ENCODE measurements around the gene CLCN3.
"Not testable (repeated sequence)": the region's sequence is repeated elsewhere in the genome, so short reads cannot be mapped to it uniquely, and the experiment has no call there.

CLCN3 gene

GRCh38 chr4:169707958-169708643 is 87.7 kb downstream of the CLCN3 start:
- DNase-seq (ENCODE audit: low spot score), result no peak

DNA sequence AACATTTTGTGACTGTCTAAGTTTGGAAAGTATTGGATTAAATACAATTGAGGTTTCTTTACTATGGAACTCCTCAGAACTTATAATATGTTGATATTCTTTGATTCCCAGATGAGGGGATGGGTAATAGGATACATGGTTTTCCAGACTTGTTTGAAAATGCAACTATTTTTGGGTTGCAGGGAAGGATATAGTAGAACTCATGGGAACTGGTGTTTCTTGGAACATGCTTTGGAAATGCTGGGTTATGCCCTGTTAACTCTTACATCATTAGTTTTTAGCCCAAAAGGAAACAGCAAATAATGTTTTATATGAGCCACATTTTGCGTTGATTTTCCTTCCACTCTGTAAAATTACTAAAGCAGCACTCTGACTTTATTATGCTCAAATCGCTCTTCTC is 95.4 kb downstream of the CLCN3 start:
- no peak for DNase-seq (ENCODE audit: low spot score)

GRCh38 chr4:169716677-169717076 is 96.3 kb downstream of the CLCN3 start:
- peak; percentile 10 for DNase-seq (ENCODE audit: low spot score)

GRCh38 chr4:169720529-169720928 is 100.2 kb downstream of the CLCN3 start:
- no peak for DNase-seq (ENCODE audit: low spot score)

DNA sequence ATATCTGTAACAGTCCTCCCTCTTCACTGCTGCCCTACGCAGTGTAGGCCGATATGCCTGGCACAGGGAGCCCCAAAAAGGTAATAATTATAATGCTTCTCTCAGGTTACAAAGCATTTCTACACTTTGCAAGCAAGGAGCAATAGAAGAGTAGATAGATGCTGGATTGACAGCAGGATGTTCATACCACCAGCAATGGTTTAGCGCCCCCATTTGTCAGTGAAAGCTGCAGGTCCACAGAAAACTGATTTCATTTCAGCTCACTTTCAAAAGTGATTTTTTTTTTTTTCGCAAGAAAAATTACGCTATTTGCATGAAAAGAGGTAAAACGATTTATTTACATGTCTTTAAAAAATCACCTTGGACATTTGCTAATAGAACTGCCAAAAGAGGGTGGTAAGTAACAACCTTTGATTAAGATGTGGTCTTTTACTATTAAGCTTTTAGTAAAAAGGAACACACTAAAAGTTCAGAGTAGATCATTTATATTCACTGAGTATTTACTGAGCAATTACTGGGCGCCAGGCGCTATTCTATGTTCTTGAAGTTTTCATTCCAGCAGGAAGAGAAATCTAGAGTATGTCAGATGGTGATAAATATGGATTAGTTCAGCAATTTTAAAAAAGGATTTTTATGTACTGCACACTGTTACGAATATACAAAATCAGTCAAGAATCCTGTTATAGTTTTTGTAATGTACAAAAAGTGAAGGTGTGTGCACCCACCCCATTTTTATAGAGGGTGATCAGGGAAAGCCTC is 103.0 kb downstream of the CLCN3 start:
- no peak for DNase-seq (ENCODE audit: low spot score)

DNA sequence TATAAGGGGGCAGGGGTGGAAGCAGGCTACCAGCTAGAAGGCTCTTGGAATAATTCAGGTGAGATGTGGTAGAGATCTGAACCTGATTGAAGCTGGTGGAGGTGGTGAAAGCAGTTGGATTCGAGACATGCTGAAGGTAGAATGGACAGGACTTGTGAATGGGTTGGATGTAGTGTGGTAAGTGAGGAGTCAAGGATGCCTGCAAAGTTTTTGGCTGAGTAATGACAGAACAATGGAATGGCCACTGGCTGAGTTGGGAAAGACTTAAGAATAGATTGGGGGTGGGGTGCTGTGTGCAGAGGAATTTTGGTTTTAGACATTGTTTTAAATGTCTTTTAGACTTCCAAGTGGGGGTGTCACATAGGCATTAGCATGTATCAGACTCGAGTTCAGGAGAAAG is 103.9 kb downstream of the CLCN3 start:
- DNase-seq (ENCODE audit: low spot score), result peak; percentile 51

DNA sequence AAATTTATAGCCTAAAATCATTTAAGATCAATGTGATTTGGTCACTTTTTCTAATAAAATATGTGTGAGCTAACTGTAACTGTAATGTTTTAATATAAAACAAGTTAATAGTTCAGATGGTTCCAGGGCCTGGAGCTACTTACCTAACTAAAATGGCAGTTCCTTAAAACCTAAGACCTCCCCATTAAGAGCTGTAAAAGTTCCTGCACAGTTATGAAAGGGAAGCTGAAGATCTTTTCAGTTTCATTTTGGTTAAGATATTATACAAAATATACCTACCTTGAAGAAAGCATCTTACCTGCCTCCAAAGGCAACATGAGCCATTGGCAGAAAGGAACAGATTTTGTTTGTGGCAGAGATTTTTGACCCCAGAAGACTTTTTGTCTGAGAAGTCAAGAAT is 107.2 kb downstream of the CLCN3 start:
- DNase-seq (ENCODE audit: low spot score), result no peak

DNA sequence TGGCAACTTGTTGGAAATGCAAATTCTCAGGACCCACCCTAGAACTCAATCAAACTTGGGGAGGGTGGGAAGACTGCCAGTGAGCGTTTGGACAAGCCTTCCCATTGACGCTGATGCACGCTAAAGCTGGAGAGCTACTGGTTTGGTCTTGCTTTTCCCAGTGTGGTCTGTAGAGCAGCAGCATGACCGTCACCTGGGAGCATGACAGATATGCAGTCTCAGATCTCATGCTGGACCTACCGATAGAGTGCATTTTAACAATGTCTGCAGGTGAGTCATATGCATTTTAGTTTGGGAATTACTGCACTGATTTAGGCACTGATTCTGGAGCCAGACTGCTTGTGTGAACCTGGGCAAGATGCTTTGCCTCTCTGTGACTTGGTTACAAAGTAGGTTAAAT is 110.2 kb downstream of the CLCN3 start:
- DNase-seq (ENCODE audit: low spot score), result peak; percentile 6

DNA sequence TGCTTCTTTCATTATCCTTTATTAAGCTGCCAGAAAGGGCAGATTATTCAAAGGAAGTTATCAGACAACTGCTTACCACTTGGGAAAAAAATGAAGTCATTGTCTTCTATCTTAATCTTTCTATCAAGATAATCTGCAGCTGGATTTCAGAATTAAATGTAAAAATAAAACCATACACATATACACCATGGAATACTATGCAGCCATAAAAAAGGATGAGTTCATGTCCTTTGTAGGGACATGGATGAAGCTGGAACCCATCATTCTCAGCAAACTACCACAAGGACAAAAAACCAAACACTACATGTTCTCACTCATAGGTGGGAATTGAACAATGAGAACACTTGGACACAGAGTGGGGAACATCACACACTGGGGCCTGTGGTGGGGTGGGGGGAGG is 118.2 kb downstream of the CLCN3 start:
- not testable (repeated sequence) for DNase-seq (ENCODE audit: low spot score)

DNA sequence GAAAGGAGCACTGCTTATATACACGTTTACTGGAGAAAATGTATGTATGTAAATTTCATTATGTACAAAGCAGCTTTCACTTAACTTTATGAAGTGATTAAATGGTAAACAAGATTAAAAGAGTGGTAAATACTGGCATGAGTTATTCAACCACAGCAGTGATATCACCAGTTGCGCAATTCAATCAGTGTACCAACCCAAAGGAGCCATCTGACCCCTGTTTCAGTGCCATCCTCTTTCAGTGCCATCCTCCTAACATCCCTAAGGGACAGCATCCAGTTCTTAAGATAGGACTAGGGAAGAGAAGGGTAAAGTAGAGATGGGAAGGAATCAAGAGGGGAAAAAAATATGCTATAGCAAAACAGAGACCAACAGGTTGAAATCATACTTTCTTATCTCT is 121.2 kb downstream of the CLCN3 start:
- DNase-seq (ENCODE audit: low spot score), result no peak

DNA sequence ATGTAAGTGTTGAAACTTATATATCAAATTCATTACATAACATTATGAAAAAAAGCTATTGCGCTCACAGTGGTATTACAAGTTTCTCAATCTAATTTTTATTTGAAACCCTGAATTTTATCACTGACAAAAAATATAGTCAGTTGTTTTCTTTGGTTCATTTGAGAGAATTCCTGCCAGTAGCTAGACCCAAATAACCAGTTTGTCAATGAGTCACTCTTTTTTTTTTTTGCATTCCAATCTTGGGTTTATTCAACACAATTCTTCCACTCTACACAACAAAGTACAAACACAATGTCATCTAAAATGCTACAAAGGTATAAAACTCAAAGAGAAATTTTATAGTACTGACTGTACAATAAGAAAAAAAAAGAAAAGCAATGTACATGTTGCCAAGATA is 124.2 kb downstream of the CLCN3 start:
- no peak for DNase-seq (ENCODE audit: low spot score)

- peak; percentile 20 for DNase-seq (ENCODE audit: low spot score)
Observed at GRCh38 chr4:169745291-169745690, 124.9 kb downstream of the CLCN3 start.

DNA sequence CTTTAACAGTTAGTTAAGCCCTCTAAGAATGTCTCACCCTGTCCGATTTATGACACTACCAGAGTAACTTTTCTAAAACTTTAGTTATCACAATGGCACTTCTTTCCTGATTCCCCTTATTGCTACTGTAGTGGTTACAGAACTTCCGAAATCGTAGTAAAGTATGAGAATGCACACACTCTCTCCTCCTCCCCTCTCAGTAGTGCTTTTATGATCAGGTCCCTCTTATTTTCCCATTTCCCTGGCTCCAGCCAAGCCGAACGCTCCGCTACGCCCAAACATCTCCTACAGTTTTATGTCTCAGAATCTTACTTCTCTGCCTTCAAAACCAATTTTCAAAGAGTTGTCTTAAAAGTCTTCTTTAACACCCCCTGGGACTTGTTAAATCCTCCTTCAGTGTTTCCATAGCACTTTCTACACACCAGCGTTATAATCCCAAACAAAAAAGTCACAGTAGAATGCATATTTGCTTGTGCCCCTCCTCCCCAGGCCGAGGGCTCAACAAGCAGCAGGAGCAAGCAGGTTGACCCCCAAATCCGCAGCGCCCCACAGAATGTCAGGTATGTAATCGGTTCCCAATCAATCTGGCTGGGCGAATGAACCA is 136.7 kb downstream of the CLCN3 start:
- peak; percentile 9 for DNase-seq (ENCODE audit: low spot score)

GRCh38 chr4:169757575-169758184 is 137.3 kb downstream of the CLCN3 start, which contains the start of gene HPF1:
Gene HPF1 (minus strand): TSS chr4:169757944. CDS start chr4:169757877, 67 bp downstream.
- DNase-seq (ENCODE audit: low spot score), result peak; percentile 89

DNA sequence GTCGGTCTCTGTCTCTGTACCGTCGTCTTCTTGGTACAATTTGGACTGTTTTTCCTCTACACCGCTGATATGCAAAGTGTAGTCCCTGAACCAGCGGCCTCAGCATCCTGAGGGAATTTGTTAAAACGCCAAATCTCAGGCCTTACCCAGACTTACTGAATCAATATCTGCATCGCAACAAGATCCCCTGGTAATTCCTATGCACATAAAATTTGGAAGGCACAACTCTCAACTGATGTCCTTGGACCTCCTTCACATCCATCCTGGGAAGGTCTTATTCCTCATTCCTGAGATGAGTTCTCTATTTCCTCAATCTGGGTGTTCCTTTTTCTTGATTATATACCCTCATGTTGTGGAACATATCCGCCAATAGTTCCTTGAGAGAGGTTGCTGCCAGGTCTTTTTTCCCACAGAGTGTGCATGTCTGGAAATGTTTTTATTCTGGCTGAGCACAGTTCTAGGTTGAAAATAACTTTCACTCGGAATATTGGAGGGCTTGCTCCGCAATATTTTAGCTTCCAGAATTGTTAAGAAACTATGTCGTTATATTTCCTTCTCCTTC is 138.1 kb downstream of the CLCN3 start:
- DNase-seq (ENCODE audit: low spot score), result no peak

- no peak for DNase-seq (ENCODE audit: low spot score)
Observed at GRCh38 chr4:169761846-169762245, 141.5 kb downstream of the CLCN3 start.

DNA sequence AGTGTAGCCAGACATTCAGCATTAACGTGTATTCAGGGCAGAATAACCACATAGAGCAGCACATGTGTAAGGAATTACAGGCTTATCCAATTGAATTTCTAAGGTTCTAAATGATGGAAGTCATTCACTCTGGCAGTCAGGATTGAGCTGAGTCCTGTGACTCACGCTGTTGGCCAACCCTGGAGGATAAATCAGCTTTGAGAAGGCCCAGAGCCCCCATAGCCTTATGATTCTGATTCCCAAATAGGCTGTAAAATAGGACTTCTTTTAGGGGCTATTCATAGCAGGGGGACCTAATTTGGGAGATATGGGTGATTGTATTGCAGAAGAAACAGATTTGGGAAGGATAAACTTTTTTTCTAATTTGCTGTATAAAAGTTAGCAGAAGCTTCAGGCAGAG is 145.5 kb downstream of the CLCN3 start:
- no peak for DNase-seq (ENCODE audit: low spot score)

DNA sequence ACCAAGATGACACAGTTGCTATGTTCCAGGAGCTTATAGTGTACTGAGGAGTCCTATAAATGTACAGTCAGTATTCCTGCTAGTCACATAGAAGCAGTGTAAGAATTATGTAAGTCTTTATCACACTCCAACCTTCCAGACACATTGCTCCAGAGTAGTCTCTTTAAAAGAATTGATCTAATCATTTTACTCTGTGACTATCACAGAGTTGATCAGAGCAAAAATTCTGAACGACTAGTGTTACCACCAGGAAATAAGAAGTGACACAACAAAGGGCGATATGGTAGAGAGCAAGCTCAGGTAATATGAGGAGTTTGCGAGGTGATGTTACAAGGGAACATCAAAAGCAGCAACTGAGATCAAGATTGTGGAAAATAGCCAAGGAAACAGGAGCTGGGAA is 146.4 kb downstream of the CLCN3 start:
- no peak for DNase-seq (ENCODE audit: low spot score)

DNA sequence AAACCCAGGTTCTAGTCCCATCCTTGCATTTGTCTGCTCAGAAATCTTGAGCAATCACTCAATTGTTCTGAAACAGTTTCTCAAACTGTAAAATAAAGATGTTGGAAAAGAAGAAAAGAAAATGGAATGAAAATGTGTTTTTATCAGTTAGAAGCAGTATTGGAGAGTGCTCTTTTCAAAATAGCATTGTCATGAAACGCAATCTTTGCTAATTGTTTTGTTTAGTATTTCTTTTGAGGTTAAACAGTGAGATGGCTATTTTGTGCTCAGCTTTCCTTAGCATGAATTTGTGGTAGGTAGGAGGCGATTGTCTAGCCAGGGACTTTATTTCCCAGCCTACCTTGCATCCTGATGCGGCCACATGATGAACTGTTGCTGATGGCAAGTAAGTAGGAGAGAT is 148.0 kb downstream of the CLCN3 start:
- no peak for DNase-seq (ENCODE audit: low spot score)

DNA sequence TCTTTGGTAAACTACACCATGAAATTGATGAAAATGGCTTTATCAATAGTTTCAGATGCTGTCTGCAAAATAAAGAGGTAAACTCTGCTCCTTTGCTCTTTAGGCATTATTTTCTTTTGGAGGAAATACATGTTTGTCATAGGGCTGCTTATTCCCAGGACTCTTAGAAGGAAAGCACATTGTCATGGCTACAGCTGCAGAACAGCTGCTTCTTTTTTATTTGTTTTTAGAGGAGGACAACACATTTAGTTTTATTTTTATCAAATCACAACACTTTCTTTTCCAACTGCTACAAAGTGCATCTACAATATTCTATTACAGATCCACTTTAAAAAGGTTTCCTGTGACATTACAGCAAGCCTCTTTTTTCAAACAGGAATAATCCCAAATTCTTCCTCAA is 150.0 kb downstream of the CLCN3 start:
- DNase-seq (ENCODE audit: low spot score), result no peak

DNA sequence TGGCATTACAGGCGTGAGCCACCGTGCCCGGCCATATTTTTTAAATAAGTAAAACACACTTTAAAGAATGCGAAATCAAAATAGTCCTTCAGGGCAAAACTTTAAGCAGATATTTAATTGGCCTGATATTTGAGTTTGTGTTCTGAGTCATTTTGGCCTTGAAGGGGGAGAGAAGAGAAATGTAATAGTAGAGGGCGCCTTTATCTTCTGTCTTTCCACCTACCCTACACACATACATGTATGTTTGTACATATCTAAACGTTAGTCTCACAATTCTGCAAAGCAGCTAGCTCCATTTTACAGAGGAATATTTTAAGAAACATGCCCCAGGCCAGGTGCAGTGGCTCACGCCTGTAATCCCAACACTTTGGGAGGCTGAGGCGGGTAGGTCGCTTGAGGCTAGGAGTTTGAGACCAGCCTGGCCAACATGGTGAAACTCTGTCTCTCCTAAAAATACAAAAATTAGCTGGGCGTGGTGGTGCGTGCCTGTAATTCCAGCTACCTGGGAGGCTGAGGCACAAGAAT is 151.2 kb downstream of the CLCN3 start:
- DNase-seq (ENCODE audit: low spot score), result not testable (repeated sequence)
